Liver (tissue), 9 donors: ENCODE results near the gene EPHB2. TPM values are rescaled to one million over a fixed set of nuclear protein-coding genes. Genes with fewer than 3 reads are reported as not detected.

Experiments used
- DNase-seq: peaks from one replicate; pipeline ENCODE4 v3.0.0-alpha.2; 2017; ENCODE audit warnings: low spot score
- H3K27ac ChIP-seq, 2 donors: one replicate each; pipeline ENCODE4 v1.7.0; 2013; ENCODE audit warnings: inconsistent platforms in 2 of 2, low read length in 2 of 2, control low read depth in 1 of 2, low read depth in 1 of 2, mild to moderate bottlenecking in 1 of 2
- H3K27me3 ChIP-seq, 4 donors: one replicate each; pipeline versions ENCODE4 v1.6.1 to v1.7.0; 2013; ENCODE audit warnings: low read length in 3 of 4, inconsistent platforms in 1 of 4, mild to moderate bottlenecking in 1 of 4, moderate library complexity in 1 of 4; ENCODE audit not compliant: control insufficient read depth in 4 of 4, insufficient read depth in 4 of 4
- H3K36me3 ChIP-seq, 4 donors: one replicate each; pipeline versions ENCODE4 v1.6.1 to v1.7.0; 2013; ENCODE audit warnings: low read length in 3 of 4, mild to moderate bottlenecking in 3 of 4, low read depth in 1 of 4, moderate library complexity in 1 of 4; ENCODE audit not compliant: control insufficient read depth in 4 of 4, insufficient read depth in 3 of 4
- H3K4me1 ChIP-seq, 4 donors: one replicate each; pipeline versions ENCODE4 v1.6.1 to v1.7.0; 2013; ENCODE audit warnings: low read length in 3 of 4, mild to moderate bottlenecking in 3 of 4, moderate library complexity in 1 of 4; ENCODE audit not compliant: control insufficient read depth in 4 of 4, insufficient read depth in 4 of 4
- H3K4me3 ChIP-seq, 3 donors: one replicate each; pipeline versions ENCODE4 v1.6.1 to v1.7.0; 2013; ENCODE audit warnings: low read length in 3 of 3, control low read depth in 1 of 3, low read depth in 1 of 3, mild to moderate bottlenecking in 1 of 3
- H3K9ac ChIP-seq, 2 donors: one replicate each; pipeline ENCODE4 v1.7.0; 2013; ENCODE audit warnings: low read length in 2 of 2, mild to moderate bottlenecking in 2 of 2, moderate library complexity in 2 of 2, control low read depth in 1 of 2, low read depth in 1 of 2
- H3K9me3 ChIP-seq, 4 donors: one replicate each; pipeline versions ENCODE4 v1.6.1 to v1.7.0; 2013; ENCODE audit warnings: low read length in 3 of 4; ENCODE audit not compliant: control insufficient read depth in 4 of 4
- ATF3 ChIP-seq: IDR thresholded peaks from 2 replicates; pipeline ENCODE4 v1.6.1; 2016; ENCODE audit warnings: antibody characterized with exemption
- CTCF ChIP-seq: fragments of 150-350 bp; IDR thresholded peaks from 2 replicates; pipeline ENCODE4 v1.5.1; 2017; ENCODE audit warnings: improper control_type of control experiment, low read depth, low read length; ENCODE audit not compliant: missing input control
- FOXA1 ChIP-seq: IDR thresholded peaks from 2 replicates; pipeline ENCODE4 v1.6.1; 2016; ENCODE audit warnings: antibody characterized with exemption
- FOXA2 ChIP-seq: IDR thresholded peaks from 2 replicates; pipeline ENCODE4 v1.6.1; 2016; ENCODE audit warnings: antibody characterized with exemption
- HNF4G ChIP-seq: IDR thresholded peaks from 2 replicates; pipeline ENCODE4 v1.6.1; 2016; ENCODE audit warnings: antibody characterized with exemption
- JUND ChIP-seq, 2 donors: IDR thresholded peaks; 2 replicates each; pipeline ENCODE4 v1.6.1; 2016; ENCODE audit warnings: antibody characterized with exemption in 2 of 2
- MAX ChIP-seq: IDR thresholded peaks from 2 replicates; pipeline ENCODE4 v1.6.1; 2016; ENCODE audit warnings: antibody characterized with exemption
- NR2F2 ChIP-seq: IDR thresholded peaks from 2 replicates; pipeline ENCODE4 v1.6.1; 2016; ENCODE audit warnings: antibody characterized with exemption
- RAD21 ChIP-seq, 2 donors: IDR thresholded peaks; 2 replicates each; pipeline ENCODE4 v1.6.1; 2016; ENCODE audit warnings: antibody characterized with exemption in 2 of 2, mild to moderate bottlenecking in 2 of 2
- REST ChIP-seq: IDR thresholded peaks from 2 replicates; pipeline ENCODE4 v1.6.1; 2016; ENCODE audit warnings: antibody characterized with exemption, mild to moderate bottlenecking
- RXRA ChIP-seq, 2 donors: IDR thresholded peaks; 2 replicates each; pipeline ENCODE4 v1.6.1; 2017 to 2018; ENCODE audit warnings: antibody characterized with exemption in 2 of 2, mild to moderate bottlenecking in 1 of 2
- SP1 ChIP-seq: IDR thresholded peaks from 2 replicates; pipeline ENCODE4 v1.6.1; 2018; ENCODE audit warnings: antibody characterized with exemption, mild to moderate bottlenecking
- TAF1 ChIP-seq: conservative IDR thresholded peaks from 2 replicates; pipeline ENCODE4 v1.6.1; 2016; ENCODE audit warnings: antibody characterized with exemption, mild to moderate bottlenecking
- YY1 ChIP-seq: IDR thresholded peaks from 2 replicates; pipeline ENCODE4 v1.6.1; 2016; ENCODE audit warnings: antibody characterized with exemption, mild to moderate bottlenecking
- ZBTB33 ChIP-seq: IDR thresholded peaks from 2 replicates; pipeline ENCODE4 v1.6.1; 2016; ENCODE audit warnings: antibody characterized with exemption
- WGBS: extraction: QIAGEN DNeasy Blood & Tissue Kit; methylation state at CpG from one replicate; pipeline ENCODE4 v1.1.7; 2013; 5-methylcytosine and 5-hydroxymethylcytosine counted together
- polyA plus RNA-seq, 2 donors: library from polyadenylated mRNA; stranded (reverse) in 1 of 2; unstranded in 1 of 2; fragments of 200-250 nt in 1 of 2; fragments of >200 nt in 1 of 2; fragmentation: Nextera tagmentation in 1 of 2; extraction: Ambion mirVana in 1 of 2; gene quantifications; one replicate each; pipeline versions ENCODE4 v1.2.1 to v1.2.3, GENCODE V29; 2013 to 2015
- total RNA-seq, 2 donors: library from RNA; depleted of rRNA; stranded (reverse); fragments of >200 nt; gene quantifications; one replicate each; pipeline ENCODE4 v1.2.3, GENCODE V29; 2014
- donor health status: healthy.
- donor health status: healthy.
- donor health status: healthy.
- donor health status: healthy.
- donor health status: healthy.

EPHB2 gene
- total and polyA plus RNA-seq, 4 donors = 0.07 to 1.0 (median 0.38) TPM

- Histone ChIP-seq H3K36me3 (no peaks in the 10 kb centered on the region), H3K9me3 (no peaks in the 10 kb centered on the region), H3K27me3 (no peaks in the 10 kb centered on the region), H3K4me3 (no peak overlapping the region), H3K27ac (no peak overlapping the region), H3K4me1 (no peaks in the 10 kb centered on the region), H3K9ac (no peak overlapping the region)
- TF ChIP-seq ATF3 (no peak), SP1 (no peak), YY1 (no peak), REST (no peak), CTCF (no peak)
- 42% methylated on average over 10 of the region's 10 CpGs for WGBS
- DNase-seq = no peak
These were observed 65.5 kb downstream of the EPHB2 start for GRCh38 chr1:22776035-22776613.

- TF ChIP-seq RAD21 (IDR thresholded peaks at IDR 0.05) (no peak), FOXA1 (no peak)
- H3K9ac ChIP-seq = no peak overlapping the region
- WGBS = 55% methylated on average over 7 of the region's 7 CpGs
These were observed 66.9 kb downstream of the EPHB2 start for GRCh38 chr1:22777388-22778057.

GRCh38 chr1:22778408-22778807, 67.8 kb downstream of the EPHB2 start:
- no peaks in the 10 kb centered on the region for H3K27me3 ChIP-seq
- no peaks in the 10 kb centered on the region for H3K4me1 ChIP-seq
- H3K36me3 ChIP-seq = no peaks in the 10 kb centered on the region
- no peak overlapping the region for H3K9ac ChIP-seq
- DNase-seq = no peak
- H3K27ac ChIP-seq = no peak overlapping the region
- no peaks in the 10 kb centered on the region for H3K9me3 ChIP-seq
- 72% methylated on average over 2 of the region's 2 CpGs for WGBS
- H3K4me3 ChIP-seq = no peak overlapping the region
- no peak for TF ChIP-seq TAF1
- no peak for TF ChIP-seq RXRA (IDR thresholded peaks at IDR 0.05)
- TF ChIP-seq ZBTB33 = no peak
- no peak for TF ChIP-seq FOXA2
- TF ChIP-seq SP1 = no peak
- no peak for TF ChIP-seq MAX
- no peak for TF ChIP-seq CTCF
- no peak for TF ChIP-seq RAD21 (IDR thresholded peaks at IDR 0.05)
- TF ChIP-seq JUND (IDR thresholded peaks at IDR 0.05) = no peak
- no peak for TF ChIP-seq YY1
- TF ChIP-seq HNF4G = no peak
- no peak for TF ChIP-seq NR2F2

More at GRCh38 chr1:22777388-22778057, 66.9 kb downstream of the EPHB2 start:
- no peaks in the 10 kb centered on the region for H3K27me3 ChIP-seq
- DNase-seq = no peak
- no peak overlapping the region for H3K27ac ChIP-seq
- no peaks in the 10 kb centered on the region for H3K4me1 ChIP-seq
- no peak overlapping the region for H3K4me3 ChIP-seq
- no peaks in the 10 kb centered on the region for H3K9me3 ChIP-seq
- H3K36me3 ChIP-seq = no peaks in the 10 kb centered on the region
